ENCODE data around the gene SCN2B.

The SCN2B gene

DNA sequence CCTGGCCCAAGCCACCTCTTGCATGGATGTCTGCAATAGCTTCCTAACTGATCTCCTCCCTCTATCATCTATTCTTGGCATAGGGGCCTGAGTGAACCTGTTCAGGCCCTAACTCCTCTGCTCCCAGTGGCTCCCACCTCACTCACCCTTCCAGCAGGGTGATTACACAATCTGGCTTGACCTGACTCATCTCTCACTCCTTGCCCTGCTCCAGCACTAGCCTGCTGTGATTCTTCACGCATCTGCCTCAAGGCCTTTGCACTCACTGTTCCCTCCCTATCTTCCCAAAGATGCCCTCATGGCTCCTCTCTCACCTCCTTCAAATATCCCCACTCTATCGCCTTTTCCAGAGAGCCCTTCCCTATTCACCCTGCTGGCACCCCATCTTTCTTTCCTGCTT is 34.4 kb downstream of the SCN2B start:
- H3K27me3 ChIP-seq (ENCODE audit: insufficient read depth, low read length) = peaks cover 39% of the 10 kb centered on the region

GRCh38 chr11:118139578-118139977 is 36.9 kb downstream of the SCN2B start:
- Histone ChIP-seq H3K9me3 (ENCODE audit: low read length) (no peaks in the 10 kb centered on the region), H3K4me1 (ENCODE audit: insufficient read depth, low read length) (no peaks in the 10 kb centered on the region), H2AFZ (ENCODE audit: low read depth, low read length) (no peak overlapping the region), H3K36me3 (ENCODE audit: insufficient read depth, low read length) (no peaks in the 10 kb centered on the region), H3K4me3 (ENCODE audit: low read length) (no peak overlapping the region), H3K27me3 (ENCODE audit: insufficient read depth, low read length) (peaks cover 28% of the 10 kb centered on the region)

More for the DNA sequence above, 34.4 kb downstream of the SCN2B start:
- Histone ChIP-seq H3K4me3 (ENCODE audit: low read length) (no peak overlapping the region), H3K9me3 (ENCODE audit: low read length) (no peaks in the 10 kb centered on the region), H3K36me3 (ENCODE audit: insufficient read depth, low read length) (no peaks in the 10 kb centered on the region), H2AFZ (ENCODE audit: low read depth, low read length) (no peak overlapping the region), H3K4me1 (ENCODE audit: insufficient read depth, low read length) (peaks cover 4% of the 10 kb centered on the region)

- H3K36me3 ChIP-seq (ENCODE audit: insufficient read depth, low read length) = no peaks in the 10 kb centered on the region
- no peak overlapping the region for H3K4me3 ChIP-seq (ENCODE audit: low read length)
- H3K4me1 ChIP-seq (ENCODE audit: insufficient read depth, low read length) = no peaks in the 10 kb centered on the region
- H2AFZ ChIP-seq (ENCODE audit: low read depth, low read length) = no peak overlapping the region
- H3K27me3 ChIP-seq (ENCODE audit: insufficient read depth, low read length) = peaks cover 28% of the 10 kb centered on the region
- no peaks in the 10 kb centered on the region for H3K9me3 ChIP-seq (ENCODE audit: low read length)
Measured at GRCh38 chr11:118138839-118139420, 37.5 kb downstream of the SCN2B start.

DNA sequence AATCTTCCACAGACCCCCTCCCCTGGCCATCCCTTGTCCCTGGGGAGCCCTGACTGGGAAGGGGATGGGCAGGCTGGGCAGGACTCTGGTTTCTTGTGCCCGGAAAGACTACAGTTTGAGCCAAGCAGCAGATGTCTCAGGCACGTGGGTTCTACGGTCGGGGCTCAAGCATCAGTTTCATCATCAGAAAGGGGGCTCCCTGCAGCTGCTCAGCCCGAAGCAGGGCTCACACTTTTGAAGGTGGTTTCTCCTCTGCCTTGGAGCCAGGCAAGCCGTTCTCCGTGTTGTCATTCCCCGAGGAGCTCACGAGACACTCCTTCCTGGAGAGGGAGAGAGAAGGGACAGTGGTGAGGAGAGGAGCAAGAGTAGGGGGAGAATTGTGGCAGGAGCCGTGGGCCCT is 39.6 kb downstream of the SCN2B start:
- Histone ChIP-seq H3K4me1 (ENCODE audit: insufficient read depth, low read length) (no peaks in the 10 kb centered on the region), H3K4me3 (ENCODE audit: low read length) (no peak overlapping the region), H3K27me3 (ENCODE audit: insufficient read depth, low read length) (peaks cover 20% of the 10 kb centered on the region), H2AFZ (ENCODE audit: low read depth, low read length) (no peak overlapping the region), H3K36me3 (ENCODE audit: insufficient read depth, low read length) (no peaks in the 10 kb centered on the region), H3K9me3 (ENCODE audit: low read length) (no peaks in the 10 kb centered on the region)

- Histone ChIP-seq H3K4me3 (ENCODE audit: low read length) (no peak overlapping the region), H3K4me1 (ENCODE audit: insufficient read depth, low read length) (no peaks in the 10 kb centered on the region), H3K27me3 (ENCODE audit: insufficient read depth, low read length) (peaks cover 20% of the 10 kb centered on the region), H2AFZ (ENCODE audit: low read depth, low read length) (no peak overlapping the region), H3K36me3 (ENCODE audit: insufficient read depth, low read length) (no peaks in the 10 kb centered on the region), H3K9me3 (ENCODE audit: low read length) (no peaks in the 10 kb centered on the region)
Measured at GRCh38 chr11:118136341-118136740, 40.1 kb downstream of the SCN2B start.

DNA sequence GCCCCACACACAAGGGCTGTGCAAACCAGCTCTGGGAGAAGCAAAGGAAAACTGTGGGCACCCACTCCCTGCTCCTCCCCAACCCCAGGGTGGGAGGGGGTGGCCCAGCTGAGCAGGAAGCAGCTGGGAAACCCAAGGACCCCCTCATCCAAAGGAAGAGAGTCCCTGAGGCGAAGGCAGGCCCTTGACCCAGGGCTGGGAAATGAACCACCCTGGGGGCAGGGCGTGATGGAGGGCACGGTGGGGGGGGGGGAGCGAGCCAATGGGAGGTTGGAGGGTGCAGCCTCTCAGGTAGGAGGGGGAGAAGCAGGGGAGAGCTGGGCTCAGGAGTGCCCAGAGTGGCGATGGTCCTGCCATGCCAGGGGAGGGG is 40.7 kb downstream of the SCN2B start:
- H3K27me3 ChIP-seq (ENCODE audit: insufficient read depth, low read length) = peaks cover 18% of the 10 kb centered on the region
- no peak overlapping the region for H3K4me3 ChIP-seq (ENCODE audit: low read length)
- H3K36me3 ChIP-seq (ENCODE audit: insufficient read depth, low read length) = no peaks in the 10 kb centered on the region
- no peaks in the 10 kb centered on the region for H3K4me1 ChIP-seq (ENCODE audit: insufficient read depth, low read length)
- no peaks in the 10 kb centered on the region for H3K9me3 ChIP-seq (ENCODE audit: low read length)
- no peak overlapping the region for H2AFZ ChIP-seq (ENCODE audit: low read depth, low read length)

GRCh38 chr11:118135051-118135795 is 41.2 kb downstream of the SCN2B start:
- H3K36me3 ChIP-seq (ENCODE audit: insufficient read depth, low read length) = no peaks in the 10 kb centered on the region
- H3K9me3 ChIP-seq (ENCODE audit: low read length) = no peaks in the 10 kb centered on the region
- no peaks in the 10 kb centered on the region for H3K4me1 ChIP-seq (ENCODE audit: insufficient read depth, low read length)
- H3K4me3 ChIP-seq (ENCODE audit: low read length) = no peak overlapping the region
- peaks cover 16% of the 10 kb centered on the region for H3K27me3 ChIP-seq (ENCODE audit: insufficient read depth, low read length)
- no peak overlapping the region for H2AFZ ChIP-seq (ENCODE audit: low read depth, low read length)

GRCh38 chr11:118133816-118134215 is 42.6 kb downstream of the SCN2B start:
- no peaks in the 10 kb centered on the region for H3K9me3 ChIP-seq (ENCODE audit: low read length)
- H3K4me3 ChIP-seq (ENCODE audit: low read length) = no peak overlapping the region
- H3K4me1 ChIP-seq (ENCODE audit: insufficient read depth, low read length) = no peaks in the 10 kb centered on the region
- H3K36me3 ChIP-seq (ENCODE audit: insufficient read depth, low read length) = no peaks in the 10 kb centered on the region
- peaks cover 22% of the 10 kb centered on the region for H3K27me3 ChIP-seq (ENCODE audit: insufficient read depth, low read length)
- no peak overlapping the region for H2AFZ ChIP-seq (ENCODE audit: low read depth, low read length)

- Histone ChIP-seq H3K4me1 (ENCODE audit: insufficient read depth, low read length) (no peaks in the 10 kb centered on the region), H3K9me3 (ENCODE audit: low read length) (no peaks in the 10 kb centered on the region), H2AFZ (ENCODE audit: low read depth, low read length) (no peak overlapping the region), H3K36me3 (ENCODE audit: insufficient read depth, low read length) (no peaks in the 10 kb centered on the region), H3K27me3 (ENCODE audit: insufficient read depth, low read length) (peaks cover 15% of the 10 kb centered on the region), H3K4me3 (ENCODE audit: low read length) (no peak overlapping the region)
Measured at GRCh38 chr11:118132385-118133151, 43.9 kb downstream of the SCN2B start.

DNA sequence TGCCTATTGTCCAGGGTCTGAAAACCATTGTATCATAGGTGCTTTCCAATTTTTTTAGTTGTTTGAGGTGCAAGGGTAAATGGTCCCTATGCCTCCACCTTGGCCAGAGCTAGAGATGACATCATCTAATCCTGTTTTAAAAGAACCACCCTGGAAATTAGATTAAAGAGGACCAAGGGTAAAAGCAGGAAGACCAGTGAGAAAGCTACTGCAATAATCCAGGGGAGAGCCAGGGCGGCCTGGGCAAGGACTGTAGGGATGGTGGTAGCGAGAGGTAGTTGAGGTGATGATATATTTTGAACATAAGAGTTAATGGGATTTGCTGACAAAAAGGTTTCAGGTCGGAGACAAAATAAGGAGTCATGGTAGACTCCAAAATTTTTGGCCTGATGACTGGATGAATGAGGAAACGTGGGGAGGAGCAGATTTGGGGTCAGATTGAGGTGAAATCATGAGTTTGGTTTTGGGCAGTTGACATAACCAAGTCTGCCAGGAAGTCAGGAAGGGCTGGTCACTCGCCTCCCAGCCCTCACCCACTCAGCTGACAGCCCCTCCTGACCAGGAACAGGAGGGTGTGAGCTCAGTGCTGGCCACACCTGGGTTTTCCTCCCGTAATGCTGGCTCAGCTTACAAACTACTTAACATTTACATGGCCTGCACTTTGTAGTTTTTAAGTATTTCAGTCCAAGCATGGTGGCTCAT is 46.8 kb downstream of the SCN2B start:
- no peaks in the 10 kb centered on the region for H3K36me3 ChIP-seq (ENCODE audit: insufficient read depth, low read length)
- H3K4me1 ChIP-seq (ENCODE audit: insufficient read depth, low read length) = no peaks in the 10 kb centered on the region
- no peaks in the 10 kb centered on the region for H3K9me3 ChIP-seq (ENCODE audit: low read length)
- no peak overlapping the region for H2AFZ ChIP-seq (ENCODE audit: low read depth, low read length)
- peaks cover 12% of the 10 kb centered on the region for H3K27me3 ChIP-seq (ENCODE audit: insufficient read depth, low read length)
- H3K4me3 ChIP-seq (ENCODE audit: low read length) = no peak overlapping the region

GRCh38 chr11:118128721-118129470 is 47.5 kb downstream of the SCN2B start:
- H3K36me3 ChIP-seq (ENCODE audit: insufficient read depth, low read length) = no peaks in the 10 kb centered on the region
- peaks cover 12% of the 10 kb centered on the region for H3K27me3 ChIP-seq (ENCODE audit: insufficient read depth, low read length)
- H3K4me1 ChIP-seq (ENCODE audit: insufficient read depth, low read length) = no peaks in the 10 kb centered on the region

DNA sequence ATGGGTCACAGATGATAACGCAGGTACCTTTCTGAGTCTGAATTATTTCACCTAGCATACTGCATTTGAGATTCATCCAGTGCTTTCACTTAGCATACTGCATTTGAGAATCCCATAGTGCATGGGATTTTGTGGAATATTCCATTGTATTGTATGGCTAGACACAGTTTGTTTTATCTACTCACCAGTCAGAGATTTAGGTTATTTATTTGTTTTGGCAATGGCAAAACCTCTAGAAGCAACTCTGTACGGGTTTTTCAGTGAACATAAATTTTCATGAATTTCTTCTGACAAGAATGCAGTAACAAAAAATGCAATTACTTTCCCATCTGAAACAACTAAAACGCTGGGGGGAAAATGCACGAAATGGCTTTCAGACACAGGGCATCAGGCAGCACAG is 48.1 kb downstream of the SCN2B start:
- Histone ChIP-seq H3K27me3 (ENCODE audit: insufficient read depth, low read length) (peaks cover 12% of the 10 kb centered on the region), H3K9me3 (ENCODE audit: low read length) (no peaks in the 10 kb centered on the region), H3K4me3 (ENCODE audit: low read length) (no peak overlapping the region), H3K4me1 (ENCODE audit: insufficient read depth, low read length) (no peaks in the 10 kb centered on the region), H2AFZ (ENCODE audit: low read depth, low read length) (no peak overlapping the region), H3K36me3 (ENCODE audit: insufficient read depth, low read length) (no peaks in the 10 kb centered on the region)

More at GRCh38 chr11:118128721-118129470, 47.5 kb downstream of the SCN2B start:
- H2AFZ ChIP-seq (ENCODE audit: low read depth, low read length) = no peak overlapping the region
- no peak overlapping the region for H3K4me3 ChIP-seq (ENCODE audit: low read length)
- H3K9me3 ChIP-seq (ENCODE audit: low read length) = no peaks in the 10 kb centered on the region
